ENCODE results near the gene BEND7. TPM values are rescaled to one million over a fixed set of nuclear protein-coding genes. Genes with fewer than 3 reads are reported as not detected.

The BEND7 gene
- total and polyA plus RNA-seq, 5 donors, result 7.1 to 17.4 (median 14.3) TPM

DNA sequence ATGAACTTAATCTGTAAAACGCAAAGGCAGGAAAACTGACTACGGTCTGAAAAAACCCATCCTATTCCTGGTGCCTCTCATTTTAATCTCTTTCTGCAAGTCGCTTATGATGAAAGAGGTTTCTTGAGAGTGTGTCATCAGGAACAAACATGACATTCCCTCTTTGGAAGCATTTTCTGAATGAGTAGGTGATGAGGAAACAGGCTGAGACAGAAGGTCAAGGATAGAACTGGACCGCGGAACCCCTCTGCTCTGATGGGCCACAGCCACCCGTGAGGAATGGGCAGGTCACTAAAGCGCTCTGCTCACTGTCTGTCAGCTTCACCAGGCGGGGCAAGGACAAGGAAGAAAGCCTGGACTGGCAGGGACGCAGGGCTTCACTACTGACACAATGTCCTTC lies 28.6 kb downstream of the BEND7 start:
- DNase-seq, result no peak
- Histone ChIP-seq H3K9me3 (ENCODE audit: control insufficient read depth, low read length) (no peaks in the 10 kb centered on the region), H3K27ac (ENCODE audit: low read length) (no peak overlapping the region), H3K4me1 (ENCODE audit: control insufficient read depth, insufficient read depth, low read length) (peaks cover 5% of the 10 kb centered on the region), H3K27me3 (ENCODE audit: control insufficient read depth, insufficient read depth) (no peaks in the 10 kb centered on the region), H3K4me3 (ENCODE audit: low read length) (no peak overlapping the region)
- intact Hi-C loops (cut with DNase I), result no loop called here
- no peak for ATAC-seq
- WGBS, result 89% methylated on average over 9 of the region's 9 CpGs

DNA sequence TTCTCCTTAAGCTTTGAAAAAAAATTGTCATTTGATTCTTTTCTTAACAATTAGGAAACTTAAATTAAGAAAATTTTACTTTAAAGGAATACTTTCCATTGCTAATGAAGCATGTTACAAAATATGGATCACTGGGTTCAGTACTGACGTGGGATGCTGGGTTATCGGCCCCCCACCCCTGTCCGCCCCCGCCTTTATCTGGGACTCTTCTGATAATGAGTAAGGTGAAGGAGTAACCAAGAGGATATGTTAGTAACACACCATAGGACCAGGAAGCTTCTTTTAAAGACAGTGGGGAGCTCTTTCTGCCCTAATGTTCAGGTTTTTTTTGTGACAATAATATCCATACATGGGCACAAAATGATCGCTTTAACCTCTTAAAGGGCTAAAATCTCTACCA lies 29.7 kb downstream of the BEND7 start:
- intact Hi-C loops (cut with DNase I), result no loop called here
- Histone ChIP-seq H3K27ac (ENCODE audit: low read length) (no peak overlapping the region), H3K4me1 (ENCODE audit: control insufficient read depth, insufficient read depth, low read length) (peaks cover 6% of the 10 kb centered on the region), H3K27me3 (ENCODE audit: control insufficient read depth, insufficient read depth) (no peaks in the 10 kb centered on the region), H3K4me3 (ENCODE audit: low read length) (no peak overlapping the region), H3K9me3 (ENCODE audit: control insufficient read depth, low read length) (no peaks in the 10 kb centered on the region)
- 91% methylated on average over 5 of the region's 5 CpGs for WGBS
- ATAC-seq (no peak), DNase-seq (no peak)

DNA sequence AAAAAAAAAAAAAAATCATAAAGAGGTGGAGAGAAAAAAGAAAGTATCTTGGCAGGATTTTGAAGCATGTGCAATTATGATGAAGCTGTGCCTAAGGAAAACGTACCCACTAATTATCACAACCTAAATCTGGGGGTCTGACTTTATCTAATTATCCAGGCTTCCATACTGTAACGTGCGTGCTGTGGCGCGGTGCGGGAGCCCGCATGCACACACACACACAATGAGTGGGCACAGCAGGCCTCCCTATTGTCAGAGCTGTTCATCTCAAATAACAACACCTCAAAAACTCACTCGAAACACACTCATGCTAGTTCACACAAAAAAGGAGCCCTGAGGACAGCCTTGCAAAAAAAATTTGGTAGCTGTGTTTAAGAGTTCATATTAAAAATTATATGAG lies 31.9 kb downstream of the BEND7 start:
- 93% methylated on average over 8 of the region's 8 CpGs for WGBS
- H3K27ac ChIP-seq (ENCODE audit: low read length), result no peak overlapping the region
- intact Hi-C loops (cut with DNase I), result no loop called here

DNA sequence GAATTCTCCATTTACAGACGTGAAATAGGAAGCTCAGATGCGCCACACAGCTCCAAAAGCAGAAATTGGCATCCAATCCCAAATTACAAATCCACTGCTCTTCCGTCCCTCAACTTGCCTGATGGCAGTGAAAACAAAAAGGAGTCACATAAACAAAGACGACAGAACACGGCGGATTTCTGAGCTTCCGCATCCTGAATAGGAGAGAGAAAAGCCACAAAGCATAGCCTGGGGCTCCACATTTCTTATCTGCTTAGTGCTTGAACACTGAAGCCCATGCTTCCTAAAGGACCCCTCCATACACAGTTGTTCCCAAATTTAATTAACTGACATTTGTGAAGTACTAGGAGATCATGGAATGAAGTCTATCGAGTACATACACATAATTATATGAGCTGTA lies 32.6 kb downstream of the BEND7 start:
- intact Hi-C loops (cut with DNase I), result no loop called here
- ATAC-seq, result no peak
- H3K4me3 ChIP-seq (ENCODE audit: low read length), result no peak overlapping the region
- no peak for DNase-seq
- H3K27me3 ChIP-seq (ENCODE audit: control insufficient read depth, insufficient read depth), result no peaks in the 10 kb centered on the region
- H3K4me1 ChIP-seq (ENCODE audit: control insufficient read depth, insufficient read depth, low read length), result peaks cover 1% of the 10 kb centered on the region
- no peaks in the 10 kb centered on the region for H3K9me3 ChIP-seq (ENCODE audit: control insufficient read depth, low read length)
- 83% methylated on average over 8 of the region's 8 CpGs for WGBS
- H3K27ac ChIP-seq (ENCODE audit: low read length), result no peak overlapping the region

More for the DNA sequence above, 31.9 kb downstream of the BEND7 start:
- ATAC-seq, result no peak
- Histone ChIP-seq H3K4me3 (ENCODE audit: low read length) (no peak overlapping the region), H3K4me1 (ENCODE audit: control insufficient read depth, insufficient read depth, low read length) (peaks cover 1% of the 10 kb centered on the region), H3K9me3 (ENCODE audit: control insufficient read depth, low read length) (no peaks in the 10 kb centered on the region), H3K27me3 (ENCODE audit: control insufficient read depth, insufficient read depth) (no peaks in the 10 kb centered on the region)
- DNase-seq, result no peak

DNA sequence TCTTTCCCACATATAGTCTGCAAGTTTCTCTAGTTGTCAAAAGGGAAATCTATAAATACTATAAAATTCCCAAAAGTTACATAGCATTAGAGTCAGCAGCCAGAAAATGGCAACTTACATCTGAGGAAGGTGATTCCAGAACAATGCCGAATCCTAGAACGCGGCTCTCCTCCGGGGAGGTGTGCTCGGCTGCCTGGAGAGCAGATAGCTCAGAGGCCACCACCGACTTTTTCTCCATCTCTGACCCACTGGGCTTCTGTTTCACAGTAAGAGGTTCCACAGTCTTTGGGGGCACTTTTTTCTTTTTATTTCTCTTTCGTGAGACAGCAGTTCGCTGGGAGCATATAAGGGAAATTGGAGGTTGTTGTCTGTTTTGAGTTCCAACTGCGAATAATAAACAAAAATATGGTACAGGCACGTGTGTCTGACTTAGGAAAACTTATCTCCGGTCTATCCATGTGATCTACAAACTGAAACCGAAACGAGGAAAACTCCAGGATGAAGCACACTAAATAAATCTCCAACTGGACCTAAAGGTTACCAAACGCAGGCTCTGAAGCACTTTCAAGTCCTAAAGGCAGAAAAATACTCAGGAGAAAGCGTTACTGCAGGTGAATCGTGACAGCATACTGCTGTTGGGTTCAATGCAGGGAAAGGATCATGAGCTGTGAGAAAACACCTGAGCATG lies 36.2 kb downstream of the BEND7 start:
- ATAC-seq, result no peak
- intact Hi-C loops (cut with DNase I), result no loop called here
- Histone ChIP-seq H3K4me1 (ENCODE audit: control insufficient read depth, insufficient read depth, low read length) (peaks cover 1% of the 10 kb centered on the region), H3K27me3 (ENCODE audit: control insufficient read depth, insufficient read depth) (no peaks in the 10 kb centered on the region), H3K27ac (ENCODE audit: low read length) (no peak overlapping the region), H3K4me3 (ENCODE audit: low read length) (no peak overlapping the region), H3K9me3 (ENCODE audit: control insufficient read depth, low read length) (no peaks in the 10 kb centered on the region)
- 81% methylated on average over 16 of the region's 16 CpGs for WGBS
- DNase-seq, result no peak

DNA sequence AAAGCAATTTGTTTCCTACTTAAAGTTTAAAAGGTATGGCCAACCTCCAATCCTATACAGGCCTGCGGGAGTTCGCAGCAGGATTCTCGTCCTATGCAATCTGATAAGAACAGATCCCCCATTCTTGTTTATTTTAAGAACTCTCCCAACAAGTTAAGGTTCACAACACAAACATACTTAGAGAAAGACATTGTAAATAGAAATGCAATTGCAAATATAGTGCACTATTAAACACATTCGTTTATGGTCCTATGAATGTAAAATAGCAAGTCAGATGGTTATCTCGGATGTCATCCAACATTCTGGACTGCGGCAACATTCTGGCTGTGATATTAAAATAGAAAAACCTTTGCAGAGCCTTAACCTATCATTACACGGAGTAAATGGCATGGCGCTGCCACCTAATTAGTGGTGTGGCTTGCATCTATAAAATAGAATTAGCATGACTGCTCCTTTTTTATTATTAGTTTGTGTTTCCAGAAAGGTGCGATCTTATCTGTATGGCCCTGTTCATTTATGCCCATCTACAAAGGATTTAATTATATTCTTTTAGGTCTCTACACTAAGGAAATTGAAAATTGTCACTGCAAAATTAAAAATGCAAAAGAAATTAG lies 37.0 kb downstream of the BEND7 start:
- no peak for ATAC-seq
- Histone ChIP-seq H3K4me3 (ENCODE audit: low read length) (no peak overlapping the region), H3K4me1 (ENCODE audit: control insufficient read depth, insufficient read depth, low read length) (peaks cover 1% of the 10 kb centered on the region), H3K27me3 (ENCODE audit: control insufficient read depth, insufficient read depth) (no peaks in the 10 kb centered on the region), H3K9me3 (ENCODE audit: control insufficient read depth, low read length) (no peaks in the 10 kb centered on the region), H3K27ac (ENCODE audit: low read length) (no peak overlapping the region)
- WGBS, result 92% methylated on average over 9 of the region's 9 CpGs
- intact Hi-C loops (cut with DNase I), result no loop called here
- DNase-seq, result no peak

DNA sequence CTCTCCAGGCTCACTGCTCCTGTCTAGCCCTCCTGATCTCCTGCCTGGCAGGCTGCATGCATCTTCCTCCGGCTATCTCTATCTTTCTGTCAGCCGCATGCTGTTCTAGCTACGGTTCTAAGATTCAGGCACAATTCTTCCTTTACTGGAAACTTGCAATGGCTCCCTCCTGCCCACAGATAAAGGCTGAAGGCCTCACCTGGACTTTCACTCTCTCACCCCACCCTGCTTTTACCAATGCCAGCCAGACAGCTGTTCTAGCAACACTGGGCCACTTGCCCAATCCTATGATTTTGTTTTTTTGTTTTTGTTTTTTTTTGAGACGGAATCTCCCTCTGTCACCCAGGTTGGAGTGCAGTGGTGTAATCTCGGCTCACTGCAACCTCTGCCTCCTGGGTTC lies 38.3 kb downstream of the BEND7 start:
- no peak overlapping the region for H3K4me3 ChIP-seq (ENCODE audit: low read length)
- no peaks in the 10 kb centered on the region for H3K9me3 ChIP-seq (ENCODE audit: control insufficient read depth, low read length)
- 93% methylated on average over 5 of the region's 5 CpGs for WGBS
- H3K4me1 ChIP-seq (ENCODE audit: control insufficient read depth, insufficient read depth, low read length), result peaks cover 1% of the 10 kb centered on the region
- ATAC-seq (no peak), DNase-seq (no peak)
- H3K27me3 ChIP-seq (ENCODE audit: control insufficient read depth, insufficient read depth), result no peaks in the 10 kb centered on the region
- H3K27ac ChIP-seq (ENCODE audit: low read length), result no peak overlapping the region
- intact Hi-C loops (cut with DNase I), result no loop called here

DNA sequence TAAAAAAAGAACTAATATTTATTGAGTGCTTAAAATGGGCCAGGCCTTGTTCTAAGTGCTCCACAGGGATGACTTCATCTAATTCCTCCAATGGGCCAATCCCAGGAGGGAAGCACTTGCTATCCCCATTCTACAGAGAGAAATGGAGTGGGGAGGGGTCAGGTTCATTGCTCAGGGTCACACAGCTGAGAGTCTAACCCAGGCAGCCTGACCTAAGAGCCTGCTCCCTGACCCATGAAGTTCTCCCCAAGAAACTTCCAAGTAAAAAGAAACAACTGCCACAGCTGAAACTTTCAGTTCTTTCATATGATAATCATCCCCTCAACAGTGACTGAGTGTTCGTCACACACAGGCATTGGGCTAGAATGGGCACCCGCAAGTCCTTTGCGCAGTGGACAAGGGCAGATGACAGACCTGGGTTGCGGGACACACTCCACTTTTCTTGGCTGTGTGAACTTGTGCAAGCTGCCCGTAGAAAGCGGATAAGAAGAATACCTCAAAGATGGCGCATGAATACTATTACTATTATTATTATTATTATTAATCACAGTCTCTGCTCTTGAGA lies 39.7 kb downstream of the BEND7 start:
- ATAC-seq, result no peak
- H3K27me3 ChIP-seq (ENCODE audit: control insufficient read depth, insufficient read depth), result no peaks in the 10 kb centered on the region
- H3K9me3 ChIP-seq (ENCODE audit: control insufficient read depth, low read length), result no peaks in the 10 kb centered on the region
- DNase-seq, result no peak
- intact Hi-C loops (cut with DNase I), result no loop called here
- WGBS, result 97% methylated on average over 7 of the region's 7 CpGs
- no peak overlapping the region for H3K4me3 ChIP-seq (ENCODE audit: low read length)
- no peaks in the 10 kb centered on the region for H3K4me1 ChIP-seq (ENCODE audit: control insufficient read depth, insufficient read depth, low read length)
- H3K27ac ChIP-seq (ENCODE audit: low read length), result no peak overlapping the region

DNA sequence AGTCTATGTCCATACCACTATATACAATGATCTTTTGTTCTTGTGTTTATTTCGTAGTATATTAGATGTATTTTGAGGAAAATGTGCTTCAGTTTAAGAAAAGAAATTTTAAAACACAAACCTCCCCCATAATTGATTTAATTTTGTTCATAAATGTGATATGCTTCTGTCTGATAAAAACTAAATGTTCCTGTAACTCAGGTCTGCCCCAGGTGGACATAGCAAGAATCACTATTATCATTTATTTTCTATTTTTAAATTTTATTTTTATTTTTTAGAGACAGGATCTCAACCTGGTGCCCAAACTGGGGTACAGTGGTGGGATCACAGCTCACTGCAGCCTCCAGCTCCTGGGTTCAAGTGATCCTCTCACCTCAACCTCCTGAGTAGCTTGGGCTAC lies 43.2 kb downstream of the BEND7 start:
- 87% methylated on average over 1 of the region's 1 CpG for WGBS
- Histone ChIP-seq H3K9me3 (ENCODE audit: control insufficient read depth, low read length) (no peaks in the 10 kb centered on the region), H3K27ac (ENCODE audit: low read length) (no peak overlapping the region), H3K27me3 (ENCODE audit: control insufficient read depth, insufficient read depth) (no peaks in the 10 kb centered on the region), H3K4me3 (ENCODE audit: low read length) (no peak overlapping the region), H3K4me1 (ENCODE audit: control insufficient read depth, insufficient read depth, low read length) (no peaks in the 10 kb centered on the region)
- ATAC-seq (no peak), DNase-seq (no peak)
- intact Hi-C loops (cut with DNase I), result no loop called here

DNA sequence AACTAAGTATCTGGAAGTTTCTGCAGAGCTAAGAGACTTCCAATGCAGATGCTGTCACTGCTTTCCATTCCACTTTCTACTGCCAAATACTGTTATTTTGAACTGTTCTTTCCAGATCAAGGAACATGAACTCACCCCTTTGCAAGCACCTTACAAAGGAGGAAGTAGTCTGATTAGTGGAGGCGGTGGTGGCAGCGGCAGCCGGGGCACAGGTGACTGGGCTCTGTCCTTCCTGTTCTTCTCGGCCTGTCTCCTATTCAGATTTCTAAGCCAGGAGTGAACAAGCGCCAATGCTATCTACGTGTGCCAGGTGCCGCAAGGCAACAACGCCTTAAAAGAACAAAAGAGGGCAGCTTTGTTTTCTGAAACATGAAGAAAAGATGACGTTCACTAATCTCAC lies 44.9 kb downstream of the BEND7 start:
- no peaks in the 10 kb centered on the region for H3K4me1 ChIP-seq (ENCODE audit: control insufficient read depth, insufficient read depth, low read length)
- no peak overlapping the region for H3K27ac ChIP-seq (ENCODE audit: low read length)
- H3K9me3 ChIP-seq (ENCODE audit: control insufficient read depth, low read length), result no peaks in the 10 kb centered on the region
- WGBS, result 86% methylated on average over 9 of the region's 9 CpGs
- H3K4me3 ChIP-seq (ENCODE audit: low read length), result no peak overlapping the region
- ATAC-seq, result no peak
- no peaks in the 10 kb centered on the region for H3K27me3 ChIP-seq (ENCODE audit: control insufficient read depth, insufficient read depth)
- no peak for DNase-seq
- intact Hi-C loops (cut with DNase I), result no loop called here

DNA sequence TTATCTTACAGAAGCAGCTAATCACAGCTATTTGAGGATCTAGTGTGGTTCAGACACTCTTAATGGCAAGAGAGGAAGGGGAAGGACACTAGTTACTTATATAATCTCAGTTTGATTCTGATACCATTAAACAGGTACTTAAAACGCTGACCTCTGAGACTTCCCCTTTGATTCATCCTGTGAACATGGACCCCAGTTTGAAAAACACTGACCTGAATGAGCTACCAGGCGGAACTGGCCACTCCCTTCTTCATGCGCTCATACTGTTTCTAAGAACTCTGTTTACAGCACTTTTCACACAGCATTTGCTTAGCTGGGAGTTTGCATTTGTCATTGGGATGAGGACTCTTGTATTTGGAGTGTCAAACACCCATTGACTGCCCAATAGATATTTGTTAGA lies 45.7 kb downstream of the BEND7 start:
- Histone ChIP-seq H3K4me3 (ENCODE audit: low read length) (no peak overlapping the region), H3K4me1 (ENCODE audit: control insufficient read depth, insufficient read depth, low read length) (no peaks in the 10 kb centered on the region), H3K27ac (ENCODE audit: low read length) (no peak overlapping the region), H3K27me3 (ENCODE audit: control insufficient read depth, insufficient read depth) (no peaks in the 10 kb centered on the region), H3K9me3 (ENCODE audit: control insufficient read depth, low read length) (no peaks in the 10 kb centered on the region)
- WGBS, result 88% methylated on average over 3 of the region's 3 CpGs
- intact Hi-C loops (cut with DNase I), result no loop called here
- DNase-seq (no peak), ATAC-seq (no peak)
